ENCODE results near the gene ADGRV1.
"Not testable (repeated sequence)": the region's sequence is repeated elsewhere in the genome, so short reads cannot be mapped to it uniquely, and the experiment has no call there.

Gene ADGRV1

GRCh38 chr5:90685425-90686022 lies 126.9 kb downstream of the ADGRV1 start:
- H2BK12ac ChIP-seq (ENCODE audit: low read length): no peak overlapping the region
- WGBS (ENCODE audit: extremely low coverage, insufficient coverage, insufficient read length): no CpG with 5 or more reads among the region's 8 CpGs
- no peak overlapping the region for H4K8ac ChIP-seq (ENCODE audit: low read depth, low read length)
- no peak overlapping the region for H3K4me3 ChIP-seq (ENCODE audit: low read depth, low read length)
- H4K12ac ChIP-seq (ENCODE audit: low read depth, low read length): no peak overlapping the region
- no peak overlapping the region for H3K9ac ChIP-seq (ENCODE audit: low read length)
- H3K4ac ChIP-seq (ENCODE audit: low read depth, low read length): no peak overlapping the region
- no peak overlapping the region for H2BK120ac ChIP-seq (ENCODE audit: insufficient read depth, low read length, poor library complexity)
- H2AK5ac ChIP-seq (ENCODE audit: low read length): no peak overlapping the region
- no peak overlapping the region for H3K23ac ChIP-seq (ENCODE audit: low read length)
- H3K79me2 ChIP-seq (ENCODE audit: control insufficient read depth, insufficient read depth, low read length, poor library complexity): no peaks in the 10 kb centered on the region
- no peak overlapping the region for H3K18ac ChIP-seq (ENCODE audit: low read length)
- H3K36me3 ChIP-seq (ENCODE audit: control insufficient read depth in 1 of 2, insufficient read depth in 2 of 2, low read length in 2 of 2): no peaks in the 10 kb centered on the region
- H3K14ac ChIP-seq (ENCODE audit: low read length): no peak overlapping the region
- H3K9me3 ChIP-seq (ENCODE audit: insufficient read depth, low read depth, low read length): no peaks in the 10 kb centered on the region
- no peak overlapping the region for H2BK5ac ChIP-seq (ENCODE audit: low read depth, low read length, poor library complexity)
- no peak for DNase-seq
- no peak overlapping the region for H3K4me2 ChIP-seq (ENCODE audit: low read length)
- no peaks in the 10 kb centered on the region for H3K79me1 ChIP-seq (ENCODE audit: low read length)
- H3K4me1 ChIP-seq (ENCODE audit: control insufficient read depth in 1 of 2, insufficient read depth in 2 of 2, low read length in 2 of 2): peaks cover 0 to 2% of the 10 kb centered on the region in 2 experiments
- H3K27me3 ChIP-seq (ENCODE audit: insufficient read depth, low read length): no peaks in the 10 kb centered on the region
- H2AFZ ChIP-seq (ENCODE audit: insufficient read depth, low read length, poor library complexity): no peak overlapping the region
- H4K91ac ChIP-seq (ENCODE audit: low read depth, low read length): no peak overlapping the region
- no peak overlapping the region for H3K27ac ChIP-seq (ENCODE audit: low read depth, low read length)

GRCh38 chr5:90686363-90686762 lies 127.8 kb downstream of the ADGRV1 start:
- not testable (repeated sequence) for H3K79me2 ChIP-seq (ENCODE audit: control insufficient read depth, insufficient read depth, low read length, poor library complexity); H2BK120ac ChIP-seq (ENCODE audit: insufficient read depth, low read length, poor library complexity); H2AFZ ChIP-seq (ENCODE audit: insufficient read depth, low read length, poor library complexity); H3K4me3 ChIP-seq (ENCODE audit: low read depth, low read length); H3K4ac ChIP-seq (ENCODE audit: low read depth, low read length); H4K12ac ChIP-seq (ENCODE audit: low read depth, low read length); H3K14ac ChIP-seq (ENCODE audit: low read length); H3K9me3 ChIP-seq (ENCODE audit: insufficient read depth, low read depth, low read length); H2AK5ac ChIP-seq (ENCODE audit: low read length); H3K79me1 ChIP-seq (ENCODE audit: low read length); H4K8ac ChIP-seq (ENCODE audit: low read depth, low read length); H3K18ac ChIP-seq (ENCODE audit: low read length); H3K27me3 ChIP-seq (ENCODE audit: insufficient read depth, low read length); H3K4me1 ChIP-seq (ENCODE audit: control insufficient read depth in 1 of 2, insufficient read depth in 2 of 2, low read length in 2 of 2); H3K27ac ChIP-seq (ENCODE audit: low read depth, low read length); H3K23ac ChIP-seq (ENCODE audit: low read length); H3K4me2 ChIP-seq (ENCODE audit: low read length); H3K36me3 ChIP-seq (ENCODE audit: control insufficient read depth in 1 of 2, insufficient read depth in 2 of 2, low read length in 2 of 2); DNase-seq; H2BK5ac ChIP-seq (ENCODE audit: low read depth, low read length, poor library complexity); H4K91ac ChIP-seq (ENCODE audit: low read depth, low read length); H3K9ac ChIP-seq (ENCODE audit: low read length); H2BK12ac ChIP-seq (ENCODE audit: low read length)
- WGBS (ENCODE audit: extremely low coverage, insufficient coverage, insufficient read length): no CpG with 5 or more reads among the region's 2 CpGs

GRCh38 chr5:90687458-90687857 lies 128.9 kb downstream of the ADGRV1 start:
- H3K27me3 ChIP-seq (ENCODE audit: insufficient read depth, low read length); H3K4me1 ChIP-seq (ENCODE audit: control insufficient read depth in 1 of 2, insufficient read depth in 2 of 2, low read length in 2 of 2); H3K9me3 ChIP-seq (ENCODE audit: insufficient read depth, low read depth, low read length); H3K18ac ChIP-seq (ENCODE audit: low read length); H3K27ac ChIP-seq (ENCODE audit: low read depth, low read length); H3K14ac ChIP-seq (ENCODE audit: low read length); H3K23ac ChIP-seq (ENCODE audit: low read length); DNase-seq; H4K8ac ChIP-seq (ENCODE audit: low read depth, low read length); H3K36me3 ChIP-seq (ENCODE audit: control insufficient read depth in 1 of 2, insufficient read depth in 2 of 2, low read length in 2 of 2); H2AFZ ChIP-seq (ENCODE audit: insufficient read depth, low read length, poor library complexity); H4K91ac ChIP-seq (ENCODE audit: low read depth, low read length); H4K12ac ChIP-seq (ENCODE audit: low read depth, low read length); H3K4me2 ChIP-seq (ENCODE audit: low read length); H3K79me1 ChIP-seq (ENCODE audit: low read length); H3K4ac ChIP-seq (ENCODE audit: low read depth, low read length); H2BK120ac ChIP-seq (ENCODE audit: insufficient read depth, low read length, poor library complexity); H2AK5ac ChIP-seq (ENCODE audit: low read length); H3K4me3 ChIP-seq (ENCODE audit: low read depth, low read length); H3K9ac ChIP-seq (ENCODE audit: low read length); H2BK12ac ChIP-seq (ENCODE audit: low read length); H3K79me2 ChIP-seq (ENCODE audit: control insufficient read depth, insufficient read depth, low read length, poor library complexity); H2BK5ac ChIP-seq (ENCODE audit: low read depth, low read length, poor library complexity): not testable (repeated sequence)
- WGBS (ENCODE audit: extremely low coverage, insufficient coverage, insufficient read length): no CpG with 5 or more reads among the region's 3 CpGs

GRCh38 chr5:90689064-90689463 lies 130.5 kb downstream of the ADGRV1 start:
- Histone ChIP-seq H2BK5ac (ENCODE audit: low read depth, low read length, poor library complexity) (no peak overlapping the region), H3K4me3 (ENCODE audit: low read depth, low read length) (no peak overlapping the region), H2BK12ac (ENCODE audit: low read length) (no peak overlapping the region), H2AFZ (ENCODE audit: insufficient read depth, low read length, poor library complexity) (no peak overlapping the region), H3K36me3 (ENCODE audit: control insufficient read depth in 1 of 2, insufficient read depth in 2 of 2, low read length in 2 of 2) (no peaks in the 10 kb centered on the region), H3K79me1 (ENCODE audit: low read length) (no peaks in the 10 kb centered on the region), H4K8ac (ENCODE audit: low read depth, low read length) (no peak overlapping the region), H4K91ac (ENCODE audit: low read depth, low read length) (no peak overlapping the region), H3K9ac (ENCODE audit: low read length) (no peak overlapping the region), H3K79me2 (ENCODE audit: control insufficient read depth, insufficient read depth, low read length, poor library complexity) (no peaks in the 10 kb centered on the region), H3K27ac (ENCODE audit: low read depth, low read length) (no peak overlapping the region), H3K4me1 (ENCODE audit: control insufficient read depth in 1 of 2, insufficient read depth in 2 of 2, low read length in 2 of 2) (peaks cover 0 to 2% of the 10 kb centered on the region in 2 experiments), H3K4me2 (ENCODE audit: low read length) (no peak overlapping the region), H2AK5ac (ENCODE audit: low read length) (no peak overlapping the region), H3K18ac (ENCODE audit: low read length) (no peak overlapping the region), H3K23ac (ENCODE audit: low read length) (no peak overlapping the region), H3K14ac (ENCODE audit: low read length) (no peak overlapping the region), H4K12ac (ENCODE audit: low read depth, low read length) (no peak overlapping the region), H3K27me3 (ENCODE audit: insufficient read depth, low read length) (no peaks in the 10 kb centered on the region), H2BK120ac (ENCODE audit: insufficient read depth, low read length, poor library complexity) (no peak overlapping the region), H3K4ac (ENCODE audit: low read depth, low read length) (no peak overlapping the region), H3K9me3 (ENCODE audit: insufficient read depth, low read depth, low read length) (no peaks in the 10 kb centered on the region)
- no peak for DNase-seq
- WGBS (ENCODE audit: extremely low coverage, insufficient coverage, insufficient read length): no CpG with 5 or more reads among the region's 2 CpGs

All from trophoblast cell (in vitro differentiated cells and primary cell).